DND-41 (cell line): ENCODE data around the gene SORBS1.

ENCODE experiments used
- ATAC-seq: fragments of 200-7000 bp; cut with Tn5 transposase; 3 replicates; pipeline ENCODE4 v1.9.1; 2021; ENCODE audit warnings: low read depth; ENCODE audit not compliant: insufficient read depth
- DNase-seq: peaks from one replicate; pipeline ENCODE4 v3.0.0-alpha.2; 2020
- H2AFZ ChIP-seq: 2 replicates; pipeline ENCODE4 v1.6.0; 2012; ENCODE audit warnings: low read depth, low read length
- H3K27ac ChIP-seq: 2 replicates; pipeline ENCODE4 v1.5.1; 2012; ENCODE audit warnings: low read length, inconsistent platforms
- H3K27me3 ChIP-seq: fragments of 200-600 bp; sonication (generic); 2 replicates; pipeline ENCODE4 v1.6.0; 2012; ENCODE audit warnings: low read length, mild to moderate bottlenecking, inconsistent platforms; ENCODE audit not compliant: insufficient read depth, poor library complexity
- H3K36me3 ChIP-seq: 2 replicates; pipeline ENCODE4 v1.5.1; 2012; ENCODE audit warnings: low read length, inconsistent platforms; ENCODE audit not compliant: insufficient read depth
- H3K4me1 ChIP-seq: 2 replicates; pipeline ENCODE4 v1.5.1; 2012; ENCODE audit warnings: mild to moderate bottlenecking, low read length; ENCODE audit not compliant: insufficient read depth
- H3K4me2 ChIP-seq: 2 replicates; pipeline ENCODE4 v1.6.0; 2012; ENCODE audit warnings: mild to moderate bottlenecking, moderate library complexity, low read length, inconsistent platforms; ENCODE audit not compliant: insufficient read depth
- H3K4me3 ChIP-seq, 2 experiments: fragments of 200-600 bp in 1 of 2; shearing (Covaris generic) in 1 of 2; 2 replicates each; pipeline ENCODE4 v1.5.1; 2012 to 2016; ENCODE audit warnings: inconsistent platforms in 2 of 2, low read length in 2 of 2, mild to moderate bottlenecking in 2 of 2, low read depth in 1 of 2, moderate library complexity in 1 of 2
- H3K79me2 ChIP-seq: 2 replicates; pipeline ENCODE4 v1.6.0; 2012; ENCODE audit warnings: low read length, inconsistent platforms; ENCODE audit not compliant: insufficient read depth
- H3K9ac ChIP-seq: 2 replicates; pipeline ENCODE4 v1.6.0; 2012; ENCODE audit warnings: low read depth, mild to moderate bottlenecking, inconsistent platforms, low read length, moderate library complexity
- H3K9me3 ChIP-seq: 2 replicates; pipeline ENCODE4 v1.5.1; 2012; ENCODE audit warnings: low read length, moderate library complexity, mild to moderate bottlenecking, inconsistent platforms; ENCODE audit not compliant: insufficient read depth, severe bottlenecking
- H4K20me1 ChIP-seq: 2 replicates; pipeline ENCODE4 v1.6.0; 2012; ENCODE audit warnings: low read length; ENCODE audit not compliant: insufficient read depth
- CTCF ChIP-seq: IDR thresholded peaks from 2 replicates; pipeline ENCODE4 v1.5.1; 2012; ENCODE audit warnings: borderline replicate concordance, low read length, moderate library complexity, mild to moderate bottlenecking; ENCODE audit not compliant: poor library complexity, severe bottlenecking; ENCODE audit errors: extremely low read depth
- EZH2 ChIP-seq: IDR thresholded peaks from 3 replicates; pipeline ENCODE4 v1.6.1; 2012; ENCODE audit warnings: borderline replicate concordance, low read depth, mild to moderate bottlenecking, moderate library complexity, low read length, inconsistent platforms; ENCODE audit not compliant: severe bottlenecking

The SORBS1 gene

GRCh38 chr10:95304976-95305375 lies 256.2 kb downstream of the SORBS1 start:
- no peak overlapping the region for H2AFZ ChIP-seq
- no peak for ATAC-seq

GRCh38 chr10:95304463-95304862 lies 256.7 kb downstream of the SORBS1 start:
- no peak for DNase-seq
- H3K36me3 ChIP-seq = no peaks in the 10 kb centered on the region
- no peaks in the 10 kb centered on the region for H3K9me3 ChIP-seq
- no peak for TF ChIP-seq CTCF
- no peak for TF ChIP-seq EZH2
- no peaks in the 10 kb centered on the region for H3K27me3 ChIP-seq
- no peak overlapping the region for H3K4me3 ChIP-seq
- H2AFZ ChIP-seq = no peak overlapping the region
- H3K27ac ChIP-seq = no peak overlapping the region
- no peak overlapping the region for H3K4me2 ChIP-seq
- H3K4me1 ChIP-seq = no peaks in the 10 kb centered on the region
- H3K9ac ChIP-seq = no peak overlapping the region
- H3K79me2 ChIP-seq = no peaks in the 10 kb centered on the region
- no peaks in the 10 kb centered on the region for H4K20me1 ChIP-seq
- ATAC-seq = no peak

More at GRCh38 chr10:95304976-95305375, 256.2 kb downstream of the SORBS1 start:
- Histone ChIP-seq H3K36me3 (no peaks in the 10 kb centered on the region), H3K9ac (no peak overlapping the region), H3K27ac (no peak overlapping the region), H3K4me3 (no peak overlapping the region), H3K9me3 (no peaks in the 10 kb centered on the region), H3K4me2 (no peak overlapping the region), H4K20me1 (no peaks in the 10 kb centered on the region), H3K79me2 (no peaks in the 10 kb centered on the region), H3K4me1 (no peaks in the 10 kb centered on the region), H3K27me3 (no peaks in the 10 kb centered on the region)
- TF ChIP-seq EZH2 = no peak
- no peak for TF ChIP-seq CTCF
- no peak for DNase-seq

GRCh38 chr10:95303950-95304349 lies 257.2 kb downstream of the SORBS1 start:
- no peak overlapping the region for H2AFZ ChIP-seq

More at GRCh38 chr10:95303950-95304349, 257.2 kb downstream of the SORBS1 start:
- no peak for TF ChIP-seq EZH2
- no peak for TF ChIP-seq CTCF
- H3K36me3 ChIP-seq = no peaks in the 10 kb centered on the region
- H3K79me2 ChIP-seq = no peaks in the 10 kb centered on the region
- H3K4me3 ChIP-seq = no peak overlapping the region
- H3K4me2 ChIP-seq = no peak overlapping the region
- H3K9me3 ChIP-seq = no peaks in the 10 kb centered on the region
- H3K27ac ChIP-seq = no peak overlapping the region
- no peak overlapping the region for H3K9ac ChIP-seq
- no peaks in the 10 kb centered on the region for H3K4me1 ChIP-seq
- DNase-seq (no peak), ATAC-seq (no peak)
- no peaks in the 10 kb centered on the region for H4K20me1 ChIP-seq
- H3K27me3 ChIP-seq = no peaks in the 10 kb centered on the region
